HG02885 (cell line): ENCODE measurements around the gene MARCHF11.

Experiments
- ATAC-seq: cut with Tn5 transposase; IDR thresholded peaks from one replicate; pipeline ENCODE4 v1.9.1; 2021; ENCODE audit warnings: mild to moderate bottlenecking; ENCODE audit not compliant: unreplicated experiment, poor library complexity

The MARCHF11 gene

DNA sequence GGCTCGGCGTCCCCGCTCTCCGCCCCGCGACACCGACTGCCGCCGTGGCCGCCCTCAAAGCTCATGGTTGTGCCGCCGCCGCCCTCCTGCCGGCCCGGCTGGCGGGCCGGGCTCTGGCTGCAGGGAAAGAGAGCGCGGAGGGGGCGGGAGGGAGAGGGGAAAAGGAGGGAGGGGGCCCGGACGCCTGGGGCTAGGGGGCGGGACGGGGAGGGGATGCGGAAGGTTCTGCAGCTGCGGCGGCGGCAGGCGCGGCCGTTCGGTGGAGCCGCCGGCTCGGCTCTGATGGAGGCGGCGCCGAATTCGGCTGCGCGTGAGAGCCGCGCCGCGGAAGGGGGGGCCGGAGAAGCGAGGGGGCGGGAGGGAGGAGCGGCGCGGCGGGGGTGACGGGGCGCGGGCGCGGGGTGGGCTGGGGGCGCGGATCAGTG lies at the start of gene MARCHF11:
MARCHF11 (minus strand) TSS at position 281 of the 425 bp plus-strand sequence; CDS start at position 65, 216 bp downstream.
- ATAC-seq: no peak

- no peak for ATAC-seq
Observed at GRCh38 chr5:16225927-16226326, 46.3 kb upstream of the MARCHF11 start.

- peak; percentile 90 for ATAC-seq
Observed at GRCh38 chr5:16192311-16192710, 12.7 kb upstream of the MARCHF11 start.

DNA sequence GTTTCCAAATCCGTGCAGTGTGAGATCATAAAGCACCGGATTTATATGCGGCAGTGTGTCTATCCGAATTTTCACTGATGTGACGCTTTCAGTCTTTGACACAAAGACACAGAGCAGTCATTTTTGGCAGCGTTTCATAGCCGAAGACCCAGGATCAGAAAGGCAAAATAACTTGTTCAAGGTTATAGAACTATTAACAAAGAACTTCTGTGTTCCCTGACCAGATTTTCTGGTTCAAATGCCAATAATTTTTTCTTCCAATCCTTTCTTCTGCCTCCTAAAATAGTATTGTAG lies 1.1 kb upstream of the MARCHF11 start:
- ATAC-seq: no peak

GRCh38 chr5:16179936-16180788 lies 571 bp upstream of the MARCHF11 start:
- ATAC-seq: no peak

DNA sequence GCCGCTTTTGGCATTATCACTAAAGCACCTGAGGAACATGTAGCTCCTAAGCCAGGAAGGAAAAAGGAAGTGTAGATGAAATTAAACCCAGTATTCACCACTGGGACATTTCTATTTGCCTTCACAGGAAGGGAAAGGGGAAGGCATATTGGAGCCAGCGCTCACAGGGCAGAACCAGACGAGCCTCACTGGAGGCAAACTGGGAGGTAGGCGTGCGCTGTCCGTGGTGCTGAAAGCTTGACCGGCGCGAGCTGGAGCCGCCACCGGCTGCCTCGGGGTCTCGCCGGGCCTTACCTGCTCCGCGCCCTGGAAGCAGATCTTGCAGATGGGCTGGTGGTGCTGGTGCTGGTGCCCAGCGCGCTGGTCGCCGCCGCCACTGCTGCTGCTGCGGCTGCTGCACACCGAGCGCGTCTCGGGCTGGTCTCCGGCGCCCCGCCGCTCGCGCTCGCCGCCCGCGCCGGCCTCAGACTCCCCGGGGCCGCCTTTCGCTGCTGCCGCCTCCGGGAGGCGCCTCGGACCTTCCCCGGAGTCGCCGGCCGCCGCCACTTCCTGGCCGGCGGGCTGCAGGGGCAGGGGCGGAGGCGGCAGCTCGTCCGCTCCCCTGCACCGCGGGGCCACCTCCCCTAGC lies 732 bp downstream of the MARCHF11 start:
- no peak for ATAC-seq

DNA sequence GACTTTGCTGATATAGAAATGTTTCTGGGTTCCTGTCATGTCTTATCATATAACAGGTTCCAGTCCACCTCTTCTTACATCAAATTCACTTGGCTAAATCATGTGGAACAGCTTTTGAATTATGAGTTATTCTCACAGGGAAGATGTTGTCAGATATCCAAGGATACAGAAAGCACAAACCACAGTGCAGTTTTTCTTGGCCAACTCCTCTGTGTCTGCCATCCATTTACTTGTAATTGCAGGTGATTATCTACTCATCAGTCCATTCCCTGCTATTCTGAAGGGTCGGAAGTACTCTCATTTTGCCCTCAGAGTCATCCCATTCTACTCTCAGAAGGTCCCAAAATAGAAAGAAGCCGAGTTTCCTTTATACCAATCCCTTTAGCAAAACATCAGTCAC lies 10.0 kb downstream of the MARCHF11 start:
- no peak for ATAC-seq

DNA sequence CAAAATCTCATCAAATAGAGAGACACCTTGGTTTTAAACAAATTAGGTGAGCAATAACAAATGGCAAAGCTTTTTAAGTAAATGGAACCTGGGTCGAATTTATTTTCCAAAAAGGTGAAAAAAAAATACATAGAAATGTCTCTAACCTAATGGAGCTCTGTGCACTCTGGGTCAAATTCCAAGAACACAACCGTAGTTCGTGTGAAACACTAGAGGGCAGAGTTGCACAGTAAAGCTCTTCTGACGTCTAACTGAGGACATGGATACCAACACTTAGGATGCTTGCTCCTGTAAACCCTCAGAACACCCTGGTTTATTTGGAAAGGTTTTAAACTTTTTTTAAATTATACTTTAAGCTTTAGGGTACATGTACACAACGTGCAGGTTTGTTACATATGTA lies 18.9 kb downstream of the MARCHF11 start:
- ATAC-seq: peak; percentile 96

DNA sequence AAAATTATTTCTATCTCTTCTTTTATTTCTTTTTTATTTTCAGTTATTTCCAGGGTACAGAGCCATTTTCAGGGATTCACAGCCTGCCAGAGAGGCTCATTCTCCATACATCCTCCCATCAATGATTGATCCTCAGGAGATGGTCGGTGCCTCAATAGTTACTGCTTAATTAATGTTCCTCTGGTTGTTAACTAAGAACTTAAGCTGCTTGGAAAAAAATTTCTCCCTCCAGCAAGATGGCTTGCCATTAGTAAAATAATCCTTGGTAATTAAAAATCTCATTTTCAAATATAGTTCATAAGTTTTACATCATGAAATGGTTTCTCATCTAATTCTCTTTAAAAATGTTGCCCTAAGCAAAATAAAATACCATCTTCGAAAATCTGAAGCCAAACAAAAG lies 20.0 kb downstream of the MARCHF11 start:
- ATAC-seq: no peak

DNA sequence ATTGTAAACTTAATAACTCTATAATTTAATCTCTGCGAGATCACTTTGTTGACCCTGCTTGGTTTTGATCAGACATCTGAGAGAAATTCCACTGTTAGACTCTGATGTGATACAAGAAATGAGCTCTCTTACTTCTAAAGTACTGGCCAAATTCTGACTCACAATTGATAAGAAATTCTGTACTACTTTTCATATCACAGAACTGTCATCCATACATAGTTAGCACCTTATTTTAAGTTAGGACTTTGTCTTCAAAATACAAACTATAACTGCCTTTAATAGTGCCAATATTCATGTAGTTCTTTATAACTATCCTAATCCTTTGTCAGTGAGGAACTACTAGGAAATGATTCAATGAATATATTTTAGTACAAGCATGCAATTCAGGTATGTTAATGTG lies 23.4 kb downstream of the MARCHF11 start:
- no peak for ATAC-seq

DNA sequence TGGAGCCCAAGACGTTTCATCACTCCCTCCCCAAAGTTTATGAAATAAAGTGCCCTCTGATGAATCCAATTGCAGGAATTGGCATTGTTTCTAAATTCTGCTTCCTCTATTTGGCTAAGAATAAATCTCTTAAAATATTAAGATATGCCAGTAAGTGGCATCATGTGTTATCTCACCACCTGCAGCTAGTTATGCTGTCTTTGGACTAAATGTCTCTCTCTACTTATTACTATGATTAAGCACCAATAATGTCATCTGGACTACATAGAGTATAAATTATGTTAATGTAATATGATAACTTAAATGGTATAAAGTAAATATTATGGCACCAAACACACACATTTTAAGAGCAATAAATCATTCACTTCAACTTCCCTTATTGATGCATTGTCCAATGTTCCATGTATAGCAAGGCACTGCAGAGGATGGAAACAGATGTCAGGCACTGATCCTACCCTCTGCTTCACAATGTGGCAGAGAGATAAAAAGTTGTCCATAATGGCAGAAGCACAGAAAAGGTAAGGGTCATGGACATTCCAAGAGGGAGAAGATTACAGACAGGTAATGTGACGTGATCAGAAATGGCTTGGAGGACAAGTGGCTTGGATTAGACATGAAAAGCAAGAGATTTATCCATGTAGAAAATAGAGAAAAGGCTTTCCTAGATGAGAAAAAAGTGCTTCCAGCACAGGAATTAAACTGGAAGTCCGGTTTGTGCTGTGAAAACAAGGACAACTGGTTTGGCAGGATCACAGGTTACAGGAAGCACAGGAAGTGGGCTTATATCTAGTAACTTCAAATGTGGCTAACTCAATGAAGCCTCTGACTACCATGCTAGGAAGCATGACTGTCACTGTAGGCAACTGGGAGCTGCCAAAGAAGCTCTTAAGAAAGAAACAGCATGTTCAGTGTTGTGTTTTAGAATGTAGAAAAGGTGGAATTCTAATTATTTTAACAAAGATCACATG lies 26.7 kb downstream of the MARCHF11 start:
- no peak for ATAC-seq

- no peak for ATAC-seq
Observed at GRCh38 chr5:16149621-16150020, 30.0 kb downstream of the MARCHF11 start.

DNA sequence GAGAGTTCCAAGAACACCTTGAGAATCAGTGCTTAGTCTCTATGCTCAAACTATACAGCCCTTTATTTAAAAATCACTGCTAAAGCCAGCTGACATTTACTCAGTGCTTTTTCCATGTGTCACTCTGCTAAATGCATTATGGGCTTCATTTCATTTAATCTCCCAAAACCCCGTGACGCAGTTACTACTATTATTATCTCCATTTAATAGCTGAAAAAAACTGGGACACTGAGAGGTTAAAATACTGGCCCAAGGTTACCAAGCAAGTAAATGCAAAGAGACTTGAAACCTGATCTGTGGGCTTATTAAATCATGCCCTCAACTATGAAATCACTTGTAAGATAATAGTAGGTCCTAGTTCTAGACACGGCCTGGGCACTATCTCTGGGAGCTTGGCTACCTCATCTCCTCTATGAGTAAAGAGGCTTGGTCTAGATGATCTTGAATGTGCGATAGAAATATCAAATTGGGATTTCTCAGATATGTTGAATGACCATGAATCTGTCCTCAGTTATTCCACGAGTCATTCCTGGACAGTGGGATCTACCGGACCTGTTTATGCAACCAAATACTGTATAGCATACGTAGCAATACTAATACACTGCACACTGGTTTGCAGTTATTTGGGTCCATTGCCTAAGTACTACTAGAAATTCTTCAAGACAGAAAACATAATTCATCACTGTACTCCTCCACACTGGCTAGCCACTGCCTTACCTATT lies 32.3 kb downstream of the MARCHF11 start:
- ATAC-seq: no peak

- no peak for ATAC-seq
Observed at GRCh38 chr5:16144416-16144815, 35.2 kb downstream of the MARCHF11 start.

DNA sequence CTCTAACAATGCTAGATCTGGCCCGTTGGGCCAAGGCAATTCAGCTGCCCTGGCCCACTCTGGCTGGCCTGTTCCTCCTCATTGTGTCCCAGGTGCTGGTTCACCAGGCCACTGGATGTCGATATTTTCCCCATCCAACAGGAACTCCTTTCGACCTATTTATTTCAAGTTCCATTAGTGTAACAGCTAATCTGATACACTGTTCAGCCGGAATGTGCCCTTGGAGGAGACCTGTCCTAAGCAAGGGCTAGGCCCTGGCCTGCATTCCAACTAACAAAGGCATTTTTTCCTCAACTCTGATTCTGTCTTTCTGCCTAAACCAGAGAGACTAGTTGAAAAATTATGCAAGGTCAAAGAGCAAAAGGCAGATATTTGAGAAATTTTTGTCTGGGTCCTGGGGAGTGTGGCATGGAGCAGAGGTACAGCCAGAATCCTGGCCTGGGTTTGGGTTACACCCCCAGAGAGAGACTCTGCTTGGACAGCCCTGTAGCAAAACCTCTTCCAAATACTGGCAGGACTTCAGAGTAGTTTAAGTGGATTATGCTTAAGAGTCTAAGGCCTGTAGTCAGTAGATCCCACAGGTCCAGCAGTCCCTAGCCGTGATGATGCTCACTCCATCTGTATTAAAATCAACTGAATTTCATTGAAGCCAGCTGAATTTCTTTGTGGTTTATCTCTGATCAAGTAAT lies 36.1 kb downstream of the MARCHF11 start:
- ATAC-seq: no peak

GRCh38 chr5:16140944-16141343 lies 38.6 kb downstream of the MARCHF11 start:
- no peak for ATAC-seq

DNA sequence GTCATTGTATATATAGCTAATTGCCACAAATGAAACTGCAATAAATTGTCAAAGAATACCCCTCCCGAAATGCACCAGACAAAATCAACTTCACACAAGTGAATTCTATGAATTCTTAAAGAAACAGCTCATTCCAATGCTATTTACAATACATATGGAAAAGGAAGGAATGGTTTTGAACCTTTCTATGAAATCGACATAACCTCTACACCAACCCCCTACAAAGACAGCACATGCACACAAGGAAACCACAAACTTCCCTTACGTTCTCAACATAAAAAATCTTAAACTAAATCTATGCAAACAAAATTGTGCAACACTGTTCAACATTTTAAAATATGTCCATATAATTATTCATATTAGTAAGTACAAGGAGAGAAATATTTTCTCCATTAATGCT lies 39.2 kb downstream of the MARCHF11 start:
- ATAC-seq: no peak

DNA sequence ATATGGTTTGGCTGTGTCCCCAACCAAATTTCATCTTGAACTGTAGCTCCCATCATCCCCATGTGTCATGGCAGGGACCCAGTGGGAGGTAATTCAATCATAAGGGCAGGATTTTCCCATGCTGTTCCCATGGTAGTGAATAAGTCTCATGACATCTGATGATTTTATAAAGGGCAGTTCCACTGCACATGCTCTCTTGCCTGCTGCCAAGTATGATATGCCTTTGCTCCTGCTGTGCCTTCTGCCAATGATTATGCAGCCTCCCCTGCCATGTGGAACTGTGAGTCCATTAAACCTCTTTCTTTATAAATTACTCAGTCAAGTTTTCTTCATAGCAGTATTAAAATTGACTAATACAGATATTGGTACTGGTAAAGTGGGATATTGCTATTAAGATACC lies 42.4 kb downstream of the MARCHF11 start:
- no peak for ATAC-seq

- no peak for ATAC-seq
Observed at GRCh38 chr5:16135506-16135905, 44.1 kb downstream of the MARCHF11 start.

DNA sequence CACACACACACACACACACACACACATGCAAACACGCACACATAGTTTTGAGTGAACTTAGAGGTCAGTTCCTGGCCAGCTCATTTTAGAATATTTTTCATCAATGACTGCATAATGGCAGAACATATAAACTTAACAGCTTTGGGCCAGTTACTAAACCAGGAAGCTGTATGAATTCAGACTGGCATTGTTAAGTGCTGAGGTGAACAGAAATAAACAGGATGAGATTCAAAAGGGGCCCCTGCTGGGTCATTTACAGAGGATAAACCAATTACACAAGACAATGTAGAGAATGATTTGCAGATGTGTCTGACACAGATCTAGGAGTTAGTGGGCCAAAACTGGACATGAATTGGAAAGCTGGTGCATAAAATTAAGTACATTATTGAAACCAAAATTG lies 44.6 kb downstream of the MARCHF11 start:
- ATAC-seq: no peak
